ENCODE measurements around the gene COL23A1. TPM values are rescaled to one million over a fixed set of nuclear protein-coding genes. Genes with fewer than 3 reads are reported as not detected.

Gene COL23A1
- total and polyA plus RNA-seq, 8 donors: 0.52 to 9.5 (median 7.5) TPM

GRCh38 chr5:178439493-178440180 is 150.6 kb downstream of the COL23A1 start:
- Histone ChIP-seq H3K9me3 (no peaks in the 10 kb centered on the region), H3K4me3 (no peak overlapping the region), H3K27ac (no peak overlapping the region), H3K4me1 (no peaks in the 10 kb centered on the region), H3K27me3 (no peaks in the 10 kb centered on the region), H3K36me3 (no peaks in the 10 kb centered on the region)
- no peak for DNase-seq
- no peak for ATAC-seq
- intact Hi-C loops (cut with DNase I): no loop called here
- TF ChIP-seq, protein P1, sequence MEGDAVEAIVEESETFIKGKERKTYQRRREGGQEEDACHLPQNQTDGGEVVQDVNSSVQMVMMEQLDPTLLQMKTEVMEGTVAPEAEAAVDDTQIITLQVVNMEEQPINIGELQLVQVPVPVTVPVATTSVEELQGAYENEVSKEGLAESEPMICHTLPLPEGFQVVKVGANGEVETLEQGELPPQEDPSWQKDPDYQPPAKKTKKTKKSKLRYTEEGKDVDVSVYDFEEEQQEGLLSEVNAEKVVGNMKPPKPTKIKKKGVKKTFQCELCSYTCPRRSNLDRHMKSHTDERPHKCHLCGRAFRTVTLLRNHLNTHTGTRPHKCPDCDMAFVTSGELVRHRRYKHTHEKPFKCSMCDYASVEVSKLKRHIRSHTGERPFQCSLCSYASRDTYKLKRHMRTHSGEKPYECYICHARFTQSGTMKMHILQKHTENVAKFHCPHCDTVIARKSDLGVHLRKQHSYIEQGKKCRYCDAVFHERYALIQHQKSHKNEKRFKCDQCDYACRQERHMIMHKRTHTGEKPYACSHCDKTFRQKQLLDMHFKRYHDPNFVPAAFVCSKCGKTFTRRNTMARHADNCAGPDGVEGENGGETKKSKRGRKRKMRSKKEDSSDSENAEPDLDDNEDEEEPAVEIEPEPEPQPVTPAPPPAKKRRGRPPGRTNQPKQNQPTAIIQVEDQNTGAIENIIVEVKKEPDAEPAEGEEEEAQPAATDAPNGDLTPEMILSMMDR (IDR thresholded peaks at IDR 0.05): no peak

DNA sequence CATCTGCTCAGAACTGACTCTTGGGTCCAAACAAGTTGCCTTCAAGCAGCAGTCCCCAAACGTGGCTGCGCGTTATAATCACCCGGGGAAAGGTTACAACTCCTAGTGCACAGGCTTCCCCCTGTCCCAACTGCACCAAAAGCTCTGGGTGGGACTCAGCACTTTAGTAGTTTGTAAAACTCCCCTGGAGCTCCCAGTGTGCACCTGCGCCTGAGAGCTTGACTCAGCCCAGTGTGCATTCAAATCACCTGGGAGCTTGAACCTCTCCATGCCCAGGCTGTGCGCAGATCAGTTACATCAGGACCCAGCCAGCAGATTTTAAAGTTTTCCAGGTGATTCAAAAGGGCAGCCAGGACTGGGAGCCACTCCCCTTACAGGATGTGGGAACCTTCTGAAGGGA is 151.4 kb downstream of the COL23A1 start:
- Histone ChIP-seq H3K4me3 (no peak overlapping the region), H3K27me3 (no peaks in the 10 kb centered on the region), H3K4me1 (no peaks in the 10 kb centered on the region), H3K9me3 (no peaks in the 10 kb centered on the region), H3K36me3 (no peaks in the 10 kb centered on the region), H3K27ac (no peak overlapping the region)
- intact Hi-C loops (cut with DNase I): no loop called here
- no peak for DNase-seq
- TF ChIP-seq, protein P1 (IDR thresholded peaks at IDR 0.05): no peak
- no peak for ATAC-seq

DNA sequence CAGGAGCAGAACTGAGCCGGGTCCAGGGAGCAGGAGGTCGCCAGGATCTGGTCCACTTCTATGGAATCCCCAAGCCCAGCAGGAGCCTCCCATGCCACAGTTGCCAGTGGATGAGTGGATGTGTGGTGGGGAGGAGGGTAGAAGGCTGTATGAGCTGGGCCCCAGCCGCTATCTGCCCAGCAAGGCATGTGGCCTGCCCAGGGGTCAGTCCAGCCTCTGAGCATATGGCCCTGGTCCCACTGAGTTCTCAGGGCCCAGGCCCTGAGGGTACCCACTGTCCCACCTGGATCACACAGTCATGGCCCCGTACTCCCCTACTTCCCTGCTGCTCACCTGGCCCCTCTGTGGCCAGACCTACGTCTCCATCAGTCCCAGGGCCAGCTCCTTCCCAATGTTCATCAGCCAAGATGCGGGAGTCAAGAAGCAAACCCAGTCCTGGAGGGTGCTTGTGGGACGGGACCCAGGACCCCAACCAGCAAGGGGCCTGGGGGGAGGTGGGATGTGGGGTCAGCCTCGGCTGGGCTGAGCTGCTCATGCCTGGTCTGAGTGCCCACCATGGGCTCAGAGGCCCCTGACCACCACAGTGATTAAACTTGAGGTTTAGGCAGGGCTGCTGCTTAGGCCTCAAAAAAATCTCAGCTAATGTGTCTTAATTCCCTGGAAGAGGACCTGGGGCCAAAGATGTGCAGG is 152.7 kb downstream of the COL23A1 start:
- no peak overlapping the region for H3K27ac ChIP-seq
- H3K4me3 ChIP-seq: no peak overlapping the region
- no peaks in the 10 kb centered on the region for H3K9me3 ChIP-seq
- no peaks in the 10 kb centered on the region for H3K36me3 ChIP-seq
- no peaks in the 10 kb centered on the region for H3K27me3 ChIP-seq
- H3K4me1 ChIP-seq: no peaks in the 10 kb centered on the region
- DNase-seq (no peak), ATAC-seq (no peak)
- TF ChIP-seq, protein P1 (IDR thresholded peaks at IDR 0.05): no peak
- intact Hi-C loops (cut with DNase I): no loop called here

DNA sequence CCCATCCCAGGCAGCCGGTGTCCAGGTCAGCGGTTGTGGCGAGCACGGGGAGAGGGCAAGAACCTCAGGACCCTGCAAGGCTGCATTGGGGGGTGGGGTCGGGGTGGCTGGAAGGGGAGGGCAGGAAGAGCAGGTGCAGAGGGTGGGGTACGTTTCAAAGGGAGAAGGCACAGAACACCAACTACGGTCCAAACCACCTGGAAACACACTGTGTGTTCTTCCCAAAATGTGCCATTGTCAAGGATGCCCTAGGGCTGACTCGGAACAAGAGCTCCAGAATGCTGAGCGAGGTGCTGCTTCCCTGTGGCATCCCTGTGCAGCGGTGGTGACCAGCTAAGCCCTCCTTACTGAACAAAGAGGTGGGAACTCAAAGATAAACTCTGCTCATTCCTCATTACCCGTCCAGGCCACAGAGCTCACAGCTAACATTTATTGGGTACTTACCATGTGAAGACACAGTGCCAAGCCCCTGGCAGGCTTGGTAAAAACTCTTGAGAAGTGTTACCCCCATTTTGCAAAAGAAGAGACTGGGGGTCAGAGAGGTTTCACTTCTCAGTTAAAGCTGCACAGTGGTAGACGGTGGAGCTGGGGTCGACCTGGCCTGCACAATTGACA is 153.8 kb downstream of the COL23A1 start:
- no peak for DNase-seq
- Histone ChIP-seq H3K36me3 (no peaks in the 10 kb centered on the region), H3K4me3 (no peak overlapping the region), H3K9me3 (no peaks in the 10 kb centered on the region), H3K27ac (no peak overlapping the region), H3K4me1 (no peaks in the 10 kb centered on the region), H3K27me3 (no peaks in the 10 kb centered on the region)
- intact Hi-C loops (cut with DNase I): no loop called here
- TF ChIP-seq, protein P1 (IDR thresholded peaks at IDR 0.05): no peak
- no peak for ATAC-seq
